ENCODE measurements around the gene FETUB.

- TF ChIP-seq POLR2A (IDR thresholded peaks at IDR 0.05) (no peak), CTCF (IDR thresholded peaks at IDR 0.05) (no peak)
These were observed 47.0 kb downstream of the FETUB start for GRCh38 chr3:186687120-186687651.

Measured in ovary (tissue), 3 donors.